ENCODE measurements around the gene RBPMS2. TPM values are rescaled to one million over a fixed set of nuclear protein-coding genes. Genes with fewer than 3 reads are reported as not detected.

Gene RBPMS2
- total and polyA plus RNA-seq, 2 of the 8 experiments (the other 6 are each of a cell fraction or from before 2014, with no cell fraction given), result 55.8 to 238 TPM

DNA sequence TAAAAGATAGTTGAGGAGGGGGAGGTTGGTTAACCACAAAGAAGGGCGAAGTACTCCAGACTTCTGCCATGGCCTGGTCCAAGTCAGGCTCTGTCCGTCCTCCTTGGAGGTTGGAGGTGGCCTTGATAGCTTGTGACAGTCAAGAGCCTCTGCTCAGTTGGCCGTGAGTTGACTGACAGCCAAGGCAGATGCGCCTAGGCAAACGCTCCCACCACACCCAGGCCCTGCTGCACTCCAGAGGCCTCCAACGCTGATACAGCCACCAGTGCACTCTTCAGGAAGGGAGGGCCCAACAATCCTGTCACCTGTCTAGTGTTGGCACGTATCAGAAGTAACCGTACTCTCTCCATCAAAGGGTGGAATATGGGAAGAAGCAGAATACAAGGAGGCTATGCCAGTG is 9.3 kb downstream of the RBPMS2 start (continued):
- TF ChIP-seq, protein P1, sequence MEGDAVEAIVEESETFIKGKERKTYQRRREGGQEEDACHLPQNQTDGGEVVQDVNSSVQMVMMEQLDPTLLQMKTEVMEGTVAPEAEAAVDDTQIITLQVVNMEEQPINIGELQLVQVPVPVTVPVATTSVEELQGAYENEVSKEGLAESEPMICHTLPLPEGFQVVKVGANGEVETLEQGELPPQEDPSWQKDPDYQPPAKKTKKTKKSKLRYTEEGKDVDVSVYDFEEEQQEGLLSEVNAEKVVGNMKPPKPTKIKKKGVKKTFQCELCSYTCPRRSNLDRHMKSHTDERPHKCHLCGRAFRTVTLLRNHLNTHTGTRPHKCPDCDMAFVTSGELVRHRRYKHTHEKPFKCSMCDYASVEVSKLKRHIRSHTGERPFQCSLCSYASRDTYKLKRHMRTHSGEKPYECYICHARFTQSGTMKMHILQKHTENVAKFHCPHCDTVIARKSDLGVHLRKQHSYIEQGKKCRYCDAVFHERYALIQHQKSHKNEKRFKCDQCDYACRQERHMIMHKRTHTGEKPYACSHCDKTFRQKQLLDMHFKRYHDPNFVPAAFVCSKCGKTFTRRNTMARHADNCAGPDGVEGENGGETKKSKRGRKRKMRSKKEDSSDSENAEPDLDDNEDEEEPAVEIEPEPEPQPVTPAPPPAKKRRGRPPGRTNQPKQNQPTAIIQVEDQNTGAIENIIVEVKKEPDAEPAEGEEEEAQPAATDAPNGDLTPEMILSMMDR (IDR thresholded peaks at IDR 0.05; ENCODE audit: control extremely low read depth in 1 of 3, insufficient read depth in 1 of 3, low read depth in 1 of 3, low read length in 3 of 3), result no peak
- TF ChIP-seq YY1 (IDR thresholded peaks at IDR 0.05; ENCODE audit: low read depth, low read length), result no peak
- TF ChIP-seq PHF8 (conservative IDR thresholded peaks at IDR 0.05; ENCODE audit: low read depth, low read length), result no peak
- TF ChIP-seq KDM5A (IDR thresholded peaks at IDR 0.05; ENCODE audit: low read length), result no peak

Data from H1 (cell line).